HPDE6-E6E7 (cell line): Measurements from ENCODE around the gene FNDC3A.
"Not testable (repeated sequence)": the region's sequence is repeated elsewhere in the genome, so short reads cannot be mapped to it uniquely, and the experiment has no call there.

Experiments
- DNase-seq: peaks from one replicate; pipeline ENCODE4 v3.0.0; 2011; ENCODE audit warnings: missing footprints; ENCODE audit errors: extremely low spot score

Gene FNDC3A

GRCh38 chr13:49134305-49134704, 158.6 kb downstream of the FNDC3A start:
- no peak for DNase-seq

- not testable (repeated sequence) for DNase-seq
These were observed 161.5 kb downstream of the FNDC3A start for GRCh38 chr13:49137138-49137643.

- no peak for DNase-seq
These were observed 165.3 kb downstream of the FNDC3A start for GRCh38 chr13:49140910-49141611.

GRCh38 chr13:49146950-49147355, 171.2 kb downstream of the FNDC3A start:
- DNase-seq: no peak

DNA sequence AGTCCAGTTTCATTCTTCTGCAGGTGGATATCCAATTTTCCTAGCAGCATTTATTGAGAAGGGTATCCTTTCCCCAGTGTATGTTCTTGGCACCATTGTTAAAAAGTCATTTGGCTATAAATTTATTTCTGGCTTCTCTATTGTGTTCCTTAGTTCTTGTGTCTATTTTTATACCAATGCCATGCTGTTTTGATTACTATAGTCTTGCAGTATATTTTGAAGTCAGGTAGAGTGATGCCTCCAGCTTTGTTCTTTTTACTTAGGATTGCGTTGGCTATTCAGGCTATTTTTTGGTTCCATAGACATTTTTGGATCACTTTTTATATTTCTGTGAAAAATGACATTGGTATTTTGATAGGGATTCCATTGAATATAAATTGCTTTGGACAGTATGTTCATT, 172.7 kb downstream of the FNDC3A start:
- no peak for DNase-seq

DNA sequence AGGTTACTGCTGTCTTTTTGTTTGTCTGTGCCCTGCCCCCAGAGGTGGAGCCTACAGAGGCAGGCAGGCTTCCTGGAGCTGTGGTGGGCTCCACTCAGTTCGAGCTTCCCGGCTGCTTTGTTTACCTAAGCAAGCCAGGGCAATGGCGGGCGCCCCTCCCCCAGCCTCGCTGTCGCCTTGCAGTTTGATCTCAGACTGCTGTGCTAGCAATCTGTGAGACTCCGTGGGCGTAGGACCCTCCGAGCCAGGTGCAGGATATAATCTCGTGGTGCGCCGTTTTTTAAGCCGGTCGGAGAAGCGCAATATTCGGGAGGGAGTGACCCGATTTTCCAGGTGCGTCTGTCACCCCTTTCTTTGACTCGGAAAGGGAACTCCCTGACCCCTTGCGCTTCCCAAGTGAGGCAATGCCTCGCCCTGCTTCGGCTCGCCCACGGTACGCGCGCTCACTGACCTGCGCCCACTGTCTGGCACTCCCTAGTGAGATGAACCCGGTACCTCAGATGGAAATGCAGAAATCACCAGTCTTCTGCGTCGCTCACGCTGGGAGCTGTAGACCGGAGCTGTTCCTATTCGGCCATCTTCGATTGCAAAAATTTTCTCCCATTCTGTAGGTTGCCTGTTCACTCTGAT, 182.4 kb downstream of the FNDC3A start:
- not testable (repeated sequence) for DNase-seq

GRCh38 chr13:49163162-49163561, 187.4 kb downstream of the FNDC3A start:
- DNase-seq: not testable (repeated sequence)

DNA sequence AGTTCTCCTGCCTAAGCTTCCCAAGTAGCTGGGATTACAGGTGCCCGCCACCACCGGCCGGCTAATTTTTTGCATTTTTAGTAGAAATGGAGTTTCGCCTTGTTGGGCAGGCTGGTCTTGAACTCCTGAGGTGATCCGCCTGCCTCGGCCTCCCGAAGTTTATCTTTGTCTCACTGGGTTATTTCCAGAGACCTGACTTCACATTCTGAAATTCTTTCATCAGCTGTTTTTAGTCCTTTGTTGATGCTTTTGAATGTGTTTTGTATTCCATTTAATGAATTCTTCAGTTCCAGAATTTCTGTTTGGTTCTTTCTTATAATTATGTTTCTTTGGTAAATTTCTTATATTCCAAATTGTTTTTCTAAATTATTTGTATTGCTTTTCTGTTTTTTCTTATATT, 189.0 kb downstream of the FNDC3A start:
- no peak for DNase-seq

DNA sequence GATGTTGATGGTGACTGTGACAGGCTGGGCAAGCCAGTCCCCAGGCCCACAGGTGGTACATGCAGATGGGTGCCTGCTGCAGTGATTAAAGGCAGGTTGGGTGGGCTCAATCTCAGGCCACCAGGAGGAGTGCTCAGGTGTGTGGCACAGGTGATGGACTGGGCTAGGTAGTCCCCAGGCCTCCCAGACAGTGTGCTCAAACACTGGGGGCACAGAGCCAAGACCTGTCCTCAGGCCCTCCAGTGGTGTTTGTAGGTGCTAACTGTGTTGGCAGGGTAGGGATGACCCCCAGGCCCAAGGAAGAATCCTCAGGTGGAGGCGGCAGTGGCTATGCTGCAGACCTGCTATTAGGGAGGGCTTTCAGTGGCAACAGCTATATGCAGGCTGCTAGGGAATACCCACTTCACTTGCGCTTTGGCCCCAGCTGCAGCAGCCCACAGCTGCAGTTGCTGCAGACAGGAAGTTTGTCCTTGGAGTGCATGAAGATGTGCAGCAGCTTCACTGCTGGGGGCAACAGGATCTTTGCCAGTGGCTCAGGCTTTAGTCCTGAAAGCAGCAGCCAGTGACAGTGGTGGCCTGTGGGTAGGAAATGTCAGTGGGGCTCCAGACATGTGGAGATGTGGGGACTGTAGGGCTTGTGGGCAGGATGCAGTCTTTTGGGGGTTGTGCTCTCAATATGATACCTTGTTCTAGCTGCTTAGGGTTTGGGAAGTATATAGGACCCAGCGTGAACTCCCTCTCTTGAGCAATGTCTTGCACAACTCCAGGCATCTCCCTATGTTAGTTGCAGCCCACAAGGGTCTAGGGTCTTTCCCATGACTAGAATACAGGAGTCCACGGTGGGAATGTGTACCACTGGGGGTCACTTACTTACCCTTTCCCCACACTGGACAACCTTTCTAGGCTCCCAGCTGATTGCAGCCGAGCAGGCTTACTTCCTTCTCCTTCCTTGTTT, 190.4 kb downstream of the FNDC3A start:
- no peak for DNase-seq

DNA sequence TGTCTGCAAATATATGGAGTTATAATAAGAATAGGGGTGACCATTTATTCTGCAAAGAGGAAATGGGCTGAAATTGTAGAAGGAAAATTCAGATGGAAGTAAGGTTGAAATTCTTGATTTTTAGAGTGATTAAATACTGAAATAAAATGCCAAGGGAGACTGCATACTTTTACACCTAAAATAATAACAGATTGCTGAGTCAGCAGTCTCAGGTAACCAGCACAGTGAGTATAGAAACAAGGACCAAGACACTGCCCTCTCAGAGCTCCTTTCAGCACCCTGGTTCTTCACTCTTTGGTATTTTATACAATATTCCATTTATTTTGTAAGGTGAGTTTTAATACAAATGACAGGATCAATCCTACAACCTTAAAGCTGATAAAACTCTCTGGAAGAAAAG, 195.6 kb downstream of the FNDC3A start:
- DNase-seq: no peak

DNA sequence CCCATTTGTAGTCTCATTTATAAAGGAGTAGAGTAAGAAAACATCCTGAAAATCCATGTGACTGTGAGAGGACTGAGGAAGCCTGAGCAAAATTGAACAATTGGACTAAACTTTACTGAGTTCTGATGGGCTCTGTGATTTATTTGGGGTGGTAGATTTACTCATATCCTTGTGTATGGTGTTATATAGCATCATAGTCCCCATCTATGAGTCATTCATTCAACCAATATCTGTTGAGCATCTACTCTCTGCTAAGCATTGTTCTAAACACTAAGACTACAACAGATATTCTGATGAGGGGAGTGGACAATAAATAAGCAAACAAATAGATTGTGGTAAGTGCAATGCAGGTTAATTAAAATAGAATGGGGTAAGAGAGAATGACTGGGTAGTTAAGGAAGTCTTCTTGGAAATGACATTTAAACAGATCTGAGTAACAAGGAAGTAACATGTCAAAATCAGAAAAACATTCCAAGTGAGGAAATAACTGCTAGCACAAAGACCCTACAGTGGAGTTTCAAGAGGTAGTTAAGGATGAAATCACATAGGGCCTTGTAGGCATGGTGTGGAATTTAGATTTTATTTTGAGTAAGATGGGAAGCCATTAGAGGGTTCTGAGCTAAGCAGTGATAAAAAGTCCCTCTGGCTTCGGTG, 208.1 kb downstream of the FNDC3A start:
- no peak for DNase-seq

DNA sequence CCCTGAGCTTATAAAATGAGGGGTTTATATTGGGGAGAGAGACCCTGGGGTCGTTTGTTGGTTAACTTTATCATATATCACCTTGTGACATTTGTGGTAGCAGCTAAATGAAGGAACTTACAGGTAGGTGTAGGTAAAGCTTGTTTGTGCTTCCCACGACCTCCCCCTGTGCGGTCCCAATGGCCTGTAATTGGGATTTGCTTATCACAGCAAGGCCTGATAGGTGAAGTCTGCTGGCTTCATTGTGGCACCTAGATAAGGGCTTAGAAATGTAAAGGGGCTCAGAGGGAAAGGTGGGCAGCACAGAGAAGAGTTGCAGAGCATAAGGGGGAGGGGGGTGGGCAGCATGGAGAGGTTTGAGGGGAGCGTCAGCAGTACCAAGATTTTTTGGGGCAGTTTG, 208.9 kb downstream of the FNDC3A start:
- DNase-seq: no peak

DNA sequence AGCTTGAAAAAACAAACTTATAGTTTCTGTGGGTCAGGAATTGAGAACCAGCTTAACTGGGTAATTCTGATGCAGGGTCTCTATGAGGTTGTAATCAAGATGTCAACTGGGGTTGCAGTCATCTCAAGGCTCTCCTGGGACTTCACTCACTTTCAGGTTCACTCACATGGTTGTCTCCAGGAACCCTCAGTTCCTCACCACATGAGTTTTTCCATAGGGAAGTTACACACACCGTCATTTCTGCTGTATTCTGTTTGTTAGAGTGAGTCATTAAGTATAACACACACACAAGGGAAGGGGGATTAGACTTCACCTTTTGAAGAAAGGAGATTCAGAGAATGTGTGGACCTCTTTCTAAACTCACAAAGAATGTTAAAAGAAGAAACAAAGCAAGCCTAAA, 209.6 kb downstream of the FNDC3A start:
- no peak for DNase-seq

- no peak for DNase-seq
These were observed 215.2 kb downstream of the FNDC3A start for GRCh38 chr13:49190901-49191300.

DNA sequence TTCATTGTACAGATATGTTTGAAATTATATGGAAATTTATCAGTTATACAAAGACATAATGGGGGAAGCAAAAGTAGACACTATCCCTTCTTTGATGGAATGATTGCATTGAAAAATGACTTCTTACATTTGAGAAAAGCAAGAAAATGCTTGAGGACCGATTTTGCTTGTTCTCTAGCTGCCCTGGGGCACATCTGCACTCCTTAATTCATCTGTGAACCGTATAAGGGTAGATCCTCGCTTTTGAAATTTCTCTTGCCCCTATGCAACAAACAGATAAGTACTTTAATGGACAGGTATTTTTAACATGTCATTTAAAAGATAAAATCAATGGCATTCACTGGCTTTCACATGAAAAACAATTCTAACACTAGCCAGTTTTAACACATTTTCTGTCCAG, 230.9 kb downstream of the FNDC3A start:
- DNase-seq: no peak

GRCh38 chr13:49208619-49209018, 232.9 kb downstream of the FNDC3A start:
- DNase-seq: no peak

GRCh38 chr13:49210114-49210513, 234.4 kb downstream of the FNDC3A start:
- no peak for DNase-seq

- no peak for DNase-seq
These were observed 235.0 kb downstream of the FNDC3A start for GRCh38 chr13:49210669-49211068.

DNA sequence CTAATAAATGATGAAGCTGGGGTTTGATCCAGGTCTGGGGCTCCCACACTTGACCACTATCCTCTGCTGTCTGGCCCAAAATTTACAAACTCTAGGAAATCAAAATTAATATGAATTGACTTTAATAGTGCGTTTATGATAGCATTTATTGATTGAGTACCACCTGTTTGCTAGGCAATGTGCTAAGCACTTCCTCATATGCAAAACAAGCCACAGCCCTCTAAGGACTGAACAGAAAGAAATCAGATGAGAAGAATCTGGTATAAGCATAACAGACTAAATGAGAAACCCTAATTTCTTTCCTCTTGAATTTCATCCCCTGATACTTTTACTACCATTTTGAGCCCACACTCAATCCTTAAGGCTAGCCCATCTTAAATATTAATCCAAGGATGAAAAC, 237.8 kb downstream of the FNDC3A start:
- DNase-seq: no peak

DNA sequence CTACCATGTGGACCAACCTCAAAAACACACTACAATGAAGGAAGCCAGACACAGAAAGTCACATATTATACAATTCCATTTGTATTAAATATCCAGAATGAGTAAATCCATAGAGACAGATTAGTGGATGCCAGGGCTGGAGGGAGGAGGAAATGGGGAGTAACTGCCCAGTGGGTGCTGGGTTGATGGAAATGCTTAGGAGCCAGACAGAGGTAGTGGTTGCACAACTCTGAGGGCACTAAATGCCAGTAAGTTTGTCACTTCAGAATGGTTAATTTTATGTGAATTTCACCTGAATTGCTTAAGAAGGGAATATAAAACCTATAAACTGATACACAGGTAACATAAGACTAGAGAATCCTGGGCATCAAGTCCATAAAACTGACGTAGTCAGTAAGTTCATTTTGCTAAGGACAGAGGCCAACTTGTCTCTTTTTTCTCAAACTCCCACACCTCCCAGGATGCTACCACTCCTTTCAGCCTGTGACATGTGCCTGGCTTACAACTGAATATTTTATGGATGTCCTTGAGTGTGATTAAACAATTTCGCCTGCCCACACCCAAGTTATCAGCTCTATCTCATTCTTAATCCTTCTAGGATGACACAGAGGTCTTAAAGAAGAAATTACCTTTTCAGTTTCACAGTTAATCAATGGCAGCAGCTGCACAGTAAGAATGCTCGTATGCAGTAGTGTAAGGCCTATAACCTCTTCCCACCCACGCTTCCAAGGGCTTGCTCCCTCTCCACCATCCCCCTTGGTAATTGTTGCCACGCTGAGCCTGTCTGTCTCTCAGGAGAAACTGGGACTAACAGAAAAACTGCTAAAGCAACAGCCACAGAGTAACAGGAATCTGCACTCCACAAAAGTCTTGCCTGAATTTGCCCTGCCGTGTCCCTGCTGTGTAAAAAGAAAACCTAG, 238.5 kb downstream of the FNDC3A start:
- no peak for DNase-seq

GRCh38 chr13:49214917-49215376, 239.2 kb downstream of the FNDC3A start:
- no peak for DNase-seq
